Measurements from ENCODE around the gene NHP2. TPM values are rescaled to one million over a fixed set of nuclear protein-coding genes. Genes with fewer than 3 reads are reported as not detected.

The NHP2 gene
- total and polyA plus RNA-seq, 2 experiments from 2014 or later, result 435 to 455 TPM

GRCh38 chr5:178120607-178121357 lies 32.9 kb downstream of the NHP2 start:
- Mint-ChIP-seq H3K4me3 (no peak overlapping the region), H3K9me3 (no peaks in the 10 kb centered on the region), H3K36me3 (ENCODE audit: low read depth) (peaks cover 52% of the 10 kb centered on the region), H3K4me1 (peaks cover 66% of the 10 kb centered on the region), H3K27ac (peak overlapping the region; percentile 84; the same call in 1 of the 2 replicates), H3K27me3 (ENCODE audit: insufficient read depth, low read depth, poor library complexity) (peaks cover 24% of the 10 kb centered on the region)
- H3K27me3 ChIP-seq (ENCODE audit: insufficient read depth), result no peaks in the 10 kb centered on the region
- no peak for TF ChIP-seq ETS1 (IDR thresholded peaks at IDR 0.05)
- no peak; the same call in 1 of the 2 replicates for TF ChIP-seq POLR2AphosphoS5 (IDR thresholded peaks at IDR 0.05; ENCODE audit: low read depth)
- TF ChIP-seq NANOG (IDR thresholded peaks at IDR 0.05; ENCODE audit: borderline replicate concordance), result no peak
- TF ChIP-seq CTCF (conservative IDR thresholded peaks at IDR 0.05; ENCODE audit: low read depth in 2 of 2), result peak; percentile 64 to 81
- H3K27ac ChIP-seq (ENCODE audit: low read depth), result 0 out of 2 replicates have a peak overlapping the region, but pooled peaks have one; percentile 96
- DNase-seq (ENCODE audit: low spot score) (peak; percentile 87), ATAC-seq (peak; percentile 72)
- no peaks in the 10 kb centered on the region; the same call in 1 of the 2 replicates for H4K20me1 ChIP-seq (replicated peaks; ENCODE audit: insufficient read depth)
- H2AFZ ChIP-seq, result no peak overlapping the region
- H3K79me2 ChIP-seq (replicated peaks; ENCODE audit: insufficient read depth), result peaks cover 50% of the 10 kb centered on the region
- peaks cover 59% of the 10 kb centered on the region for H3K4me1 ChIP-seq (ENCODE audit: insufficient read depth)
- H3F3A ChIP-seq (replicated peaks; ENCODE audit: low read depth), result peaks cover 25% of the 10 kb centered on the region
- H3K9me2 ChIP-seq (ENCODE audit: insufficient read depth), result no peaks in the 10 kb centered on the region
- H3K36me3 ChIP-seq (ENCODE audit: insufficient read depth), result peaks cover 8% of the 10 kb centered on the region
- H3K4me2 ChIP-seq, result no peak overlapping the region
- H3K4me3 ChIP-seq, result no peak overlapping the region

GRCh38 chr5:178119915-178120606 lies 33.6 kb downstream of the NHP2 start:
- Histone ChIP-seq H2AFZ (no peak overlapping the region), H3K4me1 (ENCODE audit: insufficient read depth) (peaks cover 58% of the 10 kb centered on the region), H3K4me3 (no peak overlapping the region), H3K27me3 (ENCODE audit: insufficient read depth) (no peaks in the 10 kb centered on the region), H3F3A (replicated peaks; ENCODE audit: low read depth) (peaks cover 21% of the 10 kb centered on the region), H3K79me2 (replicated peaks; ENCODE audit: insufficient read depth) (peaks cover 58% of the 10 kb centered on the region), H4K20me1 (replicated peaks; ENCODE audit: insufficient read depth) (no peaks in the 10 kb centered on the region; the same call in 1 of the 2 replicates), H3K9me2 (ENCODE audit: insufficient read depth) (no peaks in the 10 kb centered on the region), H3K4me2 (no peak overlapping the region), H3K27ac (ENCODE audit: low read depth) (peak overlapping the region; percentile 76; the same call in 1 of the 2 replicates), H3K36me3 (ENCODE audit: insufficient read depth) (peaks cover 8% of the 10 kb centered on the region)
- Mint-ChIP-seq H3K36me3 (ENCODE audit: low read depth) (peaks cover 46% of the 10 kb centered on the region), H3K9me3 (no peaks in the 10 kb centered on the region), H3K27ac (no peak overlapping the region), H3K27me3 (ENCODE audit: insufficient read depth, low read depth, poor library complexity) (peaks cover 21% of the 10 kb centered on the region), H3K4me1 (peaks cover 64% of the 10 kb centered on the region), H3K4me3 (no peak overlapping the region)
- DNase-seq (ENCODE audit: low spot score) (no peak), ATAC-seq (no peak)
- TF ChIP-seq EZH2phosphoT487 (IDR thresholded peaks at IDR 0.05; ENCODE audit: unreplicated experiment), result no peak
- TF ChIP-seq CREB1 (CRISPR knock-in tag; IDR thresholded peaks at IDR 0.05; ENCODE audit: low read depth), result no peak
- no peak for TF ChIP-seq JUNB (IDR thresholded peaks at IDR 0.05; ENCODE audit: unreplicated experiment)
- no peak for TF ChIP-seq EZH2 (IDR thresholded peaks at IDR 0.05; ENCODE audit: low read depth, unreplicated experiment)
- no peak for TF ChIP-seq ZNF331 (CRISPR knock-in tag; IDR thresholded peaks at IDR 0.05; ENCODE audit: low read depth)
- no peak for TF ChIP-seq ZNF114 (CRISPR knock-in tag; IDR thresholded peaks at IDR 0.05)
- TF ChIP-seq POLR2AphosphoS5 (IDR thresholded peaks at IDR 0.05; ENCODE audit: low read depth), result no peak
- no peak for TF ChIP-seq CTCF (conservative IDR thresholded peaks at IDR 0.05; ENCODE audit: low read depth in 2 of 2)
- no peak for TF ChIP-seq STAT1 (IDR thresholded peaks at IDR 0.05; ENCODE audit: unreplicated experiment)
